Activated B cell treated with CpG ODN at 0.5 μM for 24 hours (primary cell): Measurements from ENCODE around the gene KCNJ10. TPM values are rescaled to one million over a fixed set of nuclear protein-coding genes. Genes with fewer than 3 reads are reported as not detected.

Source experiments
- ATAC-seq: fragments of 200-7000 bp; cut with Tn5 transposase; one replicate; pipeline ENCODE4 v1.10.0; 2021; ENCODE audit warnings: low read depth, mild to moderate bottlenecking, moderate library complexity
- CTCF ChIA-PET: fragments of 350-600 bp; sonication (Branson Sonifier 250); formaldehyde crosslinking; loops from one replicate; lab custom pipeline; 2021; ENCODE audit warnings: antibody characterized with exemption; lab: Charles Lee
- POLR2A ChIA-PET: fragments of 350-600 bp; sonication (Branson Sonifier 250); formaldehyde crosslinking; loops from one replicate; lab custom pipeline; 2021; ENCODE audit warnings: antibody characterized with exemption; lab: Charles Lee
- DNase-seq: peaks from one replicate; pipeline ENCODE4 v3.0.0; 2022
- H3K27ac Mint-ChIP-seq: one replicate; pipeline ENCODE4 v1.8.0; 2020; ENCODE audit warnings: mixed read lengths
- H3K27me3 Mint-ChIP-seq: one replicate; pipeline ENCODE4 v1.8.0; 2021; ENCODE audit warnings: mixed read lengths
- H3K36me3 Mint-ChIP-seq: one replicate; pipeline ENCODE4 v1.8.0; 2021; ENCODE audit warnings: low read depth, mixed read lengths
- H3K4me1 Mint-ChIP-seq: one replicate; pipeline ENCODE4 v1.8.0; 2021; ENCODE audit warnings: mixed read lengths
- H3K4me3 Mint-ChIP-seq: one replicate; pipeline ENCODE4 v1.8.0; 2020; ENCODE audit warnings: mild to moderate bottlenecking, mixed read lengths
- H3K9me3 Mint-ChIP-seq: one replicate; pipeline ENCODE4 v1.8.0; 2020; ENCODE audit warnings: mixed read lengths
- CTCF ChIP-seq: fragments of 200-600 bp; IDR thresholded peaks from one replicate; pipeline ENCODE4 v1.8.0; 2022; ENCODE audit warnings: antibody characterized with exemption, mild to moderate bottlenecking
- intact Hi-C: fragments of 100-400 bp; cut with micrococcal nuclease; formaldehyde crosslinking; loops from one replicate; pipeline ENCODE4 v1.15.1; 2024
- total RNA-seq: library from RNA; stranded (reverse); gene quantifications from 2 replicates; pipeline ENCODE4 v1.2.3, GENCODE V29; 2022

KCNJ10 gene
- total RNA-seq, 1 donor from 2014 or later: not detected

DNA sequence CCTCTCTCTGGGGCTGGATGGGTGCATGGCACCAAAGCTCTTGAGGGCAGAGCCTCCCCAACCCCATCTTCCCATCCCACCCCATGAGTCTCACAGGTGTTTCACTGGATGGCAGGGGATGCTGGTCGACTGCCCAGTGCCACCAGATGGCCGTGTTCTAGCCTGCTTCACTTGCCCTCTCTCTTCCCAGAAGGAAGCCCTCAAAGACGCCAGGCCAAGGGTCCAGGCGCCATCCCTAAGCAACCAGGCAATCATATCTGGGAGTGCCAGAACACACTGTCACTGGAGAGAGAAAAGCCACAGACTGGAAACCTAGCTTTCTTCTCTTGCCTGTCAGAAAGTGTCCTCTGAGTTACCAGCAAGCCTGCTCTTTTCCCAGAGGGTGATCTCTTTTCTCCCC is 64.9 kb downstream of the KCNJ10 start:
- ChIA-PET CTCF (interaction anchor here (0.6 to 5.1 kb wide), 8 partner anchors 11 to 750 kb away, joined by 3 to 76 read pairs (median 16); partner anchors contain the start of genes FCRL6 and TAGLN2), POLR2A (no interaction called here)
- TF ChIP-seq CTCF: no peak
- intact Hi-C loops: loop anchor here (5.0 kb wide), 1 partner anchor 83 kb away; no protein-coding TSS in a partner anchor
- ATAC-seq (no peak), DNase-seq (no peak)
- H3K9me3 Mint-ChIP-seq: no peaks in the 10 kb centered on the region
- no peaks in the 10 kb centered on the region for H3K36me3 Mint-ChIP-seq
- H3K27ac Mint-ChIP-seq: no peak overlapping the region
- H3K4me1 Mint-ChIP-seq: no peaks in the 10 kb centered on the region
- no peak overlapping the region for H3K4me3 Mint-ChIP-seq
- H3K27me3 Mint-ChIP-seq: peaks cover 16% of the 10 kb centered on the region

DNA sequence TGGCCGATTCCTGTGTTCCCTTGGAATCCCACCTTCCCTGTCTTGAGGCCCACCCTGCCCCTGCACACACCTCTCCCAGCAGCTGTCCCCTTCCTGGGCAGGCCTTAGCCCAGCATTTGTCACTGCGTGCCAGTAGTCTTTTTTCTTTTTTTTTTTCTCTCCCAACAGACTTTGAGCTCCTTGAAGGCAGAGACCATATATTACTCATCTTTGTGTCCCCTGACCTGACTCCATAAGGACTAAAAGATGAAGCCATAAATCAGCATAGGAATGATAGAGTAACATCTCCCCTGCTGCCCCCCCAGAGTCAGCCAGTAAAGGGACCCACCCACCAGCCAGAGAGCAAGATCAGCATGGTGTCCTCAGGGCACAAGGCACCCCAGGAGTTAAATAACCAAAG is 65.5 kb downstream of the KCNJ10 start:
- H3K4me3 Mint-ChIP-seq: no peak overlapping the region
- H3K9me3 Mint-ChIP-seq: no peaks in the 10 kb centered on the region
- intact Hi-C loops: no loop called here
- ATAC-seq (no peak), DNase-seq (no peak)
- H3K36me3 Mint-ChIP-seq: no peaks in the 10 kb centered on the region
- no peaks in the 10 kb centered on the region for H3K4me1 Mint-ChIP-seq
- TF ChIP-seq CTCF: no peak
- POLR2A ChIA-PET: no interaction called here
- peaks cover 16% of the 10 kb centered on the region for H3K27me3 Mint-ChIP-seq
- H3K27ac Mint-ChIP-seq: no peak overlapping the region
- CTCF ChIA-PET: interaction anchor here (0.6 to 4.1 kb wide), 4 partner anchors 66 to 458 kb away, joined by 3 to 76 read pairs (median 6); no protein-coding TSS in a partner anchor

DNA sequence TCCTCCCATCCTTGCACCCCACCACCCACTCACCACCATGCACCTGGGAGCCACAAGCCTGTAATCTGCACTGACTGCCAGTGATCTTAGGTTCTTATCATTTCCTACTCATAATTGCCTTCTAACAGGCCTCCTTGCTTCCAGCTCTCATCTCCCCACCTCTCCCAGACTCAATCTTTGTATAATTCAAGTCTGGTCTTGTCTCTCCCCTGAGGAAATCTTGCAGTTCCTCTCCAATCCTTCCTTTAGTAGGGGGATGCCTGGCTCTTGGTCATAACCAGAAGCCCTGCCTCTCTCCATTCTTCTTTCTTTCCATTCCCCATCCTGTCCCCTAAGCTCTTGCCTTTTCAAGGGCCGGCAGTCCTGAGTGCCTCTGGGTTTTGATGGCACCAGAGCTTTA is 66.0 kb downstream of the KCNJ10 start:
- no peak overlapping the region for H3K4me3 Mint-ChIP-seq
- peaks cover 17% of the 10 kb centered on the region for H3K27me3 Mint-ChIP-seq
- ChIA-PET CTCF (interaction anchor here (0.6 to 1.8 kb wide), 3 partner anchors 203 to 457 kb away, joined by 3 to 8 read pairs (median 3); no protein-coding TSS in a partner anchor), POLR2A (no interaction called here)
- intact Hi-C loops: no loop called here
- no peak overlapping the region for H3K27ac Mint-ChIP-seq
- ATAC-seq (no peak), DNase-seq (no peak)
- no peaks in the 10 kb centered on the region for H3K9me3 Mint-ChIP-seq
- TF ChIP-seq CTCF: no peak
- H3K4me1 Mint-ChIP-seq: no peaks in the 10 kb centered on the region
- no peaks in the 10 kb centered on the region for H3K36me3 Mint-ChIP-seq

DNA sequence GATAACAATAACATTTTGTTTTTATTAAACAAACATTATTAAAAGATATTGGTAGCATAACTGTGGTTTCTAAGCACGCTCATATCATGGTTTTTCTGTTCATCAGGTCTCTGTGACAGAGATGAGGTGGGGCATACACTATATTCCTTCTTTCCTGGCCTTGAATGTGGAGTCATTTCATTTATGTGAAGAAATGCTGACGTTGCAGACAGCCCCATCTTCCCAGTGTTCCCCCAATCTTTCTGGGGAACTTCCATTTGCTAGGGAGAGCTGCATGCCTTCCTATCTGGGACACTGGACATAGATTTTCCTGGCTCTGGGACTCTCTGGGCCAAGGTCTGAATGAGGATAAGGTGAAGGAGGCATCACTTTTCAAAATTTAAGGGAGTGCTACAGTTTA is 68.5 kb downstream of the KCNJ10 start:
- H3K27ac Mint-ChIP-seq: no peak overlapping the region
- intact Hi-C loops: no loop called here

DNA sequence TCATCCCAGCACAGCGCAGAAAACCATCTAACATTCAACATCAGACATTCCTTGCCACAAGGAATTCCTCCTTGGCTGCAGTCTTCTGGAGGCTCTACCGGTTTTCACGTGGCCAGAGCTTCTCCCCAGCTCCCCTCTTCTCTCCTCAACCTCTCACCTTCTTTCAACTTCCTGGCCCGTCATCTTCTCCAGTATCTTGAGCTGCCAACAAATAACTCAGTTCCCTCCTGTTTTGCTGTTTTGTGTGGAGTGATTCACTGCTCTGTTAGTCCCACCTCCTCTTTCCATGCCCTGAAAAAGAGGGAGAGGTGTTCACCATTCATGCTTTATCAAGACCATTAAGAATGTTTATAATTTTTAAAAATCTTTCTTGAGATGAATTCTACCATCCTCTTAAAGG is 70.8 kb downstream of the KCNJ10 start:
- intact Hi-C loops: no loop called here
- no peaks in the 10 kb centered on the region for H3K9me3 Mint-ChIP-seq
- ATAC-seq: no peak
- H3K36me3 Mint-ChIP-seq: no peaks in the 10 kb centered on the region
- TF ChIP-seq CTCF: no peak
- no peak for DNase-seq
- no peak overlapping the region for H3K27ac Mint-ChIP-seq
- H3K4me3 Mint-ChIP-seq: no peak overlapping the region
- H3K4me1 Mint-ChIP-seq: no peaks in the 10 kb centered on the region
- ChIA-PET CTCF (interaction anchor here (1.7 kb wide), 1 partner anchor 64 kb away, joined by 4 read pairs; no protein-coding TSS in a partner anchor), POLR2A (no interaction called here)
- H3K27me3 Mint-ChIP-seq: peaks cover 32% of the 10 kb centered on the region

More for the DNA sequence above, 68.5 kb downstream of the KCNJ10 start:
- no peak overlapping the region for H3K4me3 Mint-ChIP-seq
- ATAC-seq: no peak
- H3K36me3 Mint-ChIP-seq: no peaks in the 10 kb centered on the region
- TF ChIP-seq CTCF: no peak
- DNase-seq: no peak
- H3K27me3 Mint-ChIP-seq: peaks cover 24% of the 10 kb centered on the region
- ChIA-PET POLR2A (no interaction called here), CTCF (interaction anchor here (1.4 kb wide), 1 partner anchor 202 kb away, joined by 3 read pairs; no protein-coding TSS in a partner anchor)
- H3K4me1 Mint-ChIP-seq: no peaks in the 10 kb centered on the region
- H3K9me3 Mint-ChIP-seq: no peaks in the 10 kb centered on the region
